ENCODE results near the gene OR2A2. TPM values are rescaled to one million over a fixed set of nuclear protein-coding genes. Genes with fewer than 3 reads are reported as not detected.

OR2A2 gene, protein sequence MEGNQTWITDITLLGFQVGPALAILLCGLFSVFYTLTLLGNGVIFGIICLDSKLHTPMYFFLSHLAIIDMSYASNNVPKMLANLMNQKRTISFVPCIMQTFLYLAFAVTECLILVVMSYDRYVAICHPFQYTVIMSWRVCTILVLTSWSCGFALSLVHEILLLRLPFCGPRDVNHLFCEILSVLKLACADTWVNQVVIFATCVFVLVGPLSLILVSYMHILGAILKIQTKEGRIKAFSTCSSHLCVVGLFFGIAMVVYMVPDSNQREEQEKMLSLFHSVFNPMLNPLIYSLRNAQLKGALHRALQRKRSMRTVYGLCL
- polyA plus RNA-seq: not detected in 3 replicates
- polyA plus RNA-seq (2011; ENCODE audit: low read depth): not detected
- not detected in 2 replicates for polyA plus RNA-seq (2011; cell fraction: cytosol; rRNA removed)
- not detected in 2 replicates for polyA plus RNA-seq (2011; cell fraction: nucleus; rRNA removed)
- not detected in 2 replicates for polyA plus RNA-seq (2012; ENCODE audit: low replicate concordance)
- polyA minus RNA-seq: not detected in 3 replicates
- polyA minus RNA-seq (2011; cell fraction: cytosol; rRNA and poly(A)+ RNA removed): not detected
- polyA minus RNA-seq (2011; cell fraction: nucleus; rRNA and poly(A)+ RNA removed): not detected in 2 replicates

- no peaks in the 10 kb centered on the region for H3K9me3 ChIP-seq (ENCODE audit: control insufficient read depth, low read depth, low read length)
- DNase-seq (ENCODE audit: low read depth, low spot score) (no peak), FAIRE-seq (no peak)
- no peaks in the 10 kb centered on the region for H3K79me2 ChIP-seq (ENCODE audit: control insufficient read depth, insufficient read depth, low read length)
- H3K9ac ChIP-seq (ENCODE audit: control insufficient read depth, extremely low read depth, insufficient read depth, low read length): no peak within 1 kb of the TSS
- no peak for TF ChIP-seq EZH2 (IDR thresholded peaks at IDR 0.05; ENCODE audit: low read length)
- TF ChIP-seq CTCF (optimal IDR thresholded peaks at IDR 0.05 in 1 of 3, IDR thresholded peaks at IDR 0.05 in 1 of 3, conservative IDR thresholded peaks at IDR 0.05 in 1 of 3; ENCODE audit: extremely low read depth in 1 of 3, insufficient read depth in 2 of 3, low read length in 3 of 3): no peak
- no peaks in the 10 kb centered on the region for H3K9me1 ChIP-seq (ENCODE audit: control insufficient read depth, extremely low read depth, insufficient read depth, low read length)
- H4K20me1 ChIP-seq (ENCODE audit: control insufficient read depth, extremely low read depth, insufficient read depth, low read length): no peaks in the 10 kb centered on the region
- H3K27me3 ChIP-seq (ENCODE audit: control insufficient read depth, extremely low read depth, insufficient read depth, low read length): no peaks in the 10 kb centered on the region
- no peak within 1 kb of the TSS for H3K4me2 ChIP-seq (ENCODE audit: control insufficient read depth, extremely low read depth, insufficient read depth, low read depth, low read length)
- dilution Hi-C loops (cut with MboI; ENCODE audit: extremely low pct_ligation_motif_present, low sequenced_read_pairs): no loop called here
- no peaks in the 10 kb centered on the region for H3K36me3 ChIP-seq (ENCODE audit: control insufficient read depth in 2 of 2, extremely low read depth in 1 of 2, insufficient read depth in 2 of 2, low read length in 2 of 2)
- H3K4me3 ChIP-seq (ENCODE audit: control insufficient read depth in 2 of 3, extremely low read depth in 1 of 3, insufficient read depth in 2 of 3, low read depth in 1 of 3, low read length in 3 of 3): no peak within 1 kb of the TSS
- H3K27ac ChIP-seq (ENCODE audit: control insufficient read depth, insufficient read depth, low read length): no peak within 1 kb of the TSS
- no peak within 1 kb of the TSS for H2AFZ ChIP-seq (ENCODE audit: control insufficient read depth, low read length)
- no peaks in the 10 kb centered on the region for H3K4me1 ChIP-seq (ENCODE audit: control insufficient read depth, extremely low read depth, insufficient read depth, low read length)
Observed at GRCh38 chr7:144109283-144109682, at the start of gene OR2A2. TSS of gene OR2A2 (plus strand) at chr7:144109583. CDS start at chr7:144109583, 0 bp downstream.

- no peak overlapping the region for H3K4me2 ChIP-seq (ENCODE audit: control insufficient read depth, extremely low read depth, insufficient read depth, low read depth, low read length)
- dilution Hi-C loops (cut with MboI; ENCODE audit: extremely low pct_ligation_motif_present, low sequenced_read_pairs): no loop called here
- FAIRE-seq (no peak), DNase-seq (ENCODE audit: low read depth, low spot score) (no peak)
- H3K4me3 ChIP-seq (ENCODE audit: control insufficient read depth in 2 of 3, extremely low read depth in 1 of 3, insufficient read depth in 2 of 3, low read depth in 1 of 3, low read length in 3 of 3): no peak overlapping the region
- no peaks in the 10 kb centered on the region for H3K9me3 ChIP-seq (ENCODE audit: control insufficient read depth, low read depth, low read length)
- H2AFZ ChIP-seq (ENCODE audit: control insufficient read depth, low read length): no peak overlapping the region
- H3K9me1 ChIP-seq (ENCODE audit: control insufficient read depth, extremely low read depth, insufficient read depth, low read length): no peaks in the 10 kb centered on the region
- H3K27ac ChIP-seq (ENCODE audit: control insufficient read depth, insufficient read depth, low read length): no peak overlapping the region
- H3K36me3 ChIP-seq (ENCODE audit: control insufficient read depth in 2 of 2, extremely low read depth in 1 of 2, insufficient read depth in 2 of 2, low read length in 2 of 2): no peaks in the 10 kb centered on the region
- no peak for TF ChIP-seq EZH2 (IDR thresholded peaks at IDR 0.05; ENCODE audit: low read length)
- TF ChIP-seq CTCF (optimal IDR thresholded peaks at IDR 0.05 in 1 of 3, IDR thresholded peaks at IDR 0.05 in 1 of 3, conservative IDR thresholded peaks at IDR 0.05 in 1 of 3; ENCODE audit: extremely low read depth in 1 of 3, insufficient read depth in 2 of 3, low read length in 3 of 3): peak; percentile 18 to 49 (median 24)
- H3K4me1 ChIP-seq (ENCODE audit: control insufficient read depth, extremely low read depth, insufficient read depth, low read length): no peaks in the 10 kb centered on the region
- H3K79me2 ChIP-seq (ENCODE audit: control insufficient read depth, insufficient read depth, low read length): no peaks in the 10 kb centered on the region
- H3K27me3 ChIP-seq (ENCODE audit: control insufficient read depth, extremely low read depth, insufficient read depth, low read length): no peaks in the 10 kb centered on the region
- H4K20me1 ChIP-seq (ENCODE audit: control insufficient read depth, extremely low read depth, insufficient read depth, low read length): no peaks in the 10 kb centered on the region
- no peak overlapping the region for H3K9ac ChIP-seq (ENCODE audit: control insufficient read depth, extremely low read depth, insufficient read depth, low read length)
Observed at GRCh38 chr7:144063710-144064109, 45.7 kb upstream of the OR2A2 start.

Data from keratinocyte (primary cell).